ENCODE results near the gene CFAP74. TPM values are rescaled to one million over a fixed set of nuclear protein-coding genes. Genes with fewer than 3 reads are reported as not detected.

The CFAP74 gene
- total RNA-seq, 1 experiment from 2014 or later, result not detected

DNA sequence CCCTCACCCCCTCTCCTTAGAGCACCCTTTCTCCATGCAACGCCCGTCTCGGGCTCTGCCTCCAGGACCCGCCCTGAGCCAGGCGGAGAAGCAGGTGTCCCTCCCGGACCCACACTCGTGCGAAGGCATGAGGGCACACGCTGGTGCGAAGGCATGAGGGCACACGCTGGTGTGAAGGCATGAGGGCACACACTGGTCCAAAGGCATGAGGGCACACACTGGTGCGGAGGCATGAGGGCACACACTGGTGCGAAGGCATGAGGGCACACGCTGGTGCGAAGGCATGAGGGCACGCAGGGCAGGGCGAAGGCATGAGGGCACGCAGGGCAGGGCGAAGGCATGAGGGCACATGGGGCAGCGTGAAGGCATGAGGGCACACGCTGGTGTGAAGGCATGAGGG, 78.7 kb downstream of the CFAP74 start:
- CTCF ChIA-PET, result interaction anchor here (1.4 kb wide), 1 partner anchor 119 kb away, joined by 3 read pairs; no protein-coding TSS in a partner anchor
- TF ChIP-seq CTCF (IDR thresholded peaks at IDR 0.05; ENCODE audit: unreplicated experiment), result no peak
- no TSS peak for BruUV-seq (replicated peaks)

GRCh38 chr1:1924386-1924785, 79.2 kb downstream of the CFAP74 start:
- Mint-ChIP-seq H3K4me3 (ENCODE audit: unreplicated experiment) (no peak overlapping the region), H3K9me3 (ENCODE audit: unreplicated experiment) (no peaks in the 10 kb centered on the region), H3K36me3 (ENCODE audit: insufficient read depth, unreplicated experiment) (peaks cover 7% of the 10 kb centered on the region), H3K4me1 (ENCODE audit: insufficient read depth, unreplicated experiment) (no peaks in the 10 kb centered on the region), H3K27ac (ENCODE audit: low read depth, unreplicated experiment) (no peak overlapping the region), H3K27me3 (ENCODE audit: insufficient read depth, unreplicated experiment) (no peaks in the 10 kb centered on the region)
- intact Hi-C loops (cut with micrococcal nuclease), result no loop called here
- BruUV-seq (replicated peaks), result no TSS peak
- DNase-seq (ENCODE audit: unreplicated experiment), result no peak
- POLR2A ChIA-PET, result no interaction called here
- CTCF ChIA-PET, result no interaction called here
- TF ChIP-seq CTCF (IDR thresholded peaks at IDR 0.05; ENCODE audit: unreplicated experiment), result no peak

More for the DNA sequence above, 78.7 kb downstream of the CFAP74 start:
- DNase-seq (ENCODE audit: unreplicated experiment), result no peak
- H3K27me3 Mint-ChIP-seq (ENCODE audit: insufficient read depth, unreplicated experiment), result no peaks in the 10 kb centered on the region
- no peak overlapping the region for H3K4me3 Mint-ChIP-seq (ENCODE audit: unreplicated experiment)
- H3K27ac Mint-ChIP-seq (ENCODE audit: low read depth, unreplicated experiment), result no peak overlapping the region
- H3K9me3 Mint-ChIP-seq (ENCODE audit: unreplicated experiment), result no peaks in the 10 kb centered on the region
- H3K36me3 Mint-ChIP-seq (ENCODE audit: insufficient read depth, unreplicated experiment), result peaks cover 7% of the 10 kb centered on the region
- intact Hi-C loops (cut with micrococcal nuclease), result no loop called here
- no peaks in the 10 kb centered on the region for H3K4me1 Mint-ChIP-seq (ENCODE audit: insufficient read depth, unreplicated experiment)
- POLR2A ChIA-PET, result no interaction called here

- H3K27ac Mint-ChIP-seq (ENCODE audit: low read depth, unreplicated experiment), result no peak overlapping the region
- no peaks in the 10 kb centered on the region for H3K4me1 Mint-ChIP-seq (ENCODE audit: insufficient read depth, unreplicated experiment)
- POLR2A ChIA-PET, result no interaction called here
- H3K9me3 Mint-ChIP-seq (ENCODE audit: unreplicated experiment), result no peaks in the 10 kb centered on the region
- no peak overlapping the region for H3K4me3 Mint-ChIP-seq (ENCODE audit: unreplicated experiment)
- BruUV-seq (replicated peaks), result no TSS peak
- no peak for DNase-seq (ENCODE audit: unreplicated experiment)
- CTCF ChIA-PET, result interaction anchor here (0.7 kb wide), 1 partner anchor 16 kb away, joined by 4 read pairs; no protein-coding TSS in a partner anchor
- H3K36me3 Mint-ChIP-seq (ENCODE audit: insufficient read depth, unreplicated experiment), result peaks cover 7% of the 10 kb centered on the region
- intact Hi-C loops (cut with micrococcal nuclease), result no loop called here
- TF ChIP-seq CTCF (IDR thresholded peaks at IDR 0.05; ENCODE audit: unreplicated experiment), result no peak
- no peaks in the 10 kb centered on the region for H3K27me3 Mint-ChIP-seq (ENCODE audit: insufficient read depth, unreplicated experiment)
Observed at GRCh38 chr1:1922956-1923833, 80.4 kb downstream of the CFAP74 start.

- intact Hi-C loops (cut with micrococcal nuclease), result no loop called here
- Mint-ChIP-seq H3K27ac (ENCODE audit: low read depth, unreplicated experiment) (no peak overlapping the region), H3K9me3 (ENCODE audit: unreplicated experiment) (no peaks in the 10 kb centered on the region), H3K4me1 (ENCODE audit: insufficient read depth, unreplicated experiment) (no peaks in the 10 kb centered on the region), H3K27me3 (ENCODE audit: insufficient read depth, unreplicated experiment) (no peaks in the 10 kb centered on the region), H3K36me3 (ENCODE audit: insufficient read depth, unreplicated experiment) (peaks cover 10% of the 10 kb centered on the region), H3K4me3 (ENCODE audit: unreplicated experiment) (no peak overlapping the region)
- POLR2A ChIA-PET, result no interaction called here
- no peak for DNase-seq (ENCODE audit: unreplicated experiment)
- TF ChIP-seq CTCF (IDR thresholded peaks at IDR 0.05; ENCODE audit: unreplicated experiment), result no peak
- no TSS peak for BruUV-seq (replicated peaks)
- CTCF ChIA-PET, result interaction anchor here (0.7 kb wide), 1 partner anchor 15 kb away, joined by 4 read pairs; no protein-coding TSS in a partner anchor
Observed at GRCh38 chr1:1922702-1922955, 81.0 kb downstream of the CFAP74 start.

Measured in MCF 10A (cell line).